Type B pancreatic cell (in vitro differentiated cells): ENCODE data around the gene TMEM203. TPM values are rescaled to one million over a fixed set of nuclear protein-coding genes. Genes with fewer than 3 reads are reported as not detected.

Experiments
- DNase-seq: peaks from one replicate; pipeline ENCODE4 v3.0.0; 2021; ENCODE audit warnings: mixed read lengths; ENCODE audit not compliant: unreplicated experiment; ENCODE audit errors: extremely low spot score
- H3K27ac Mint-ChIP-seq: 2 replicates; pipeline ENCODE4 v1.8.0; 2021; ENCODE audit warnings: mild to moderate bottlenecking, mixed read lengths
- H3K27me3 Mint-ChIP-seq: 2 replicates; pipeline ENCODE4 v1.8.0; 2021; ENCODE audit warnings: mixed read lengths
- H3K36me3 Mint-ChIP-seq: 2 replicates; pipeline ENCODE4 v1.8.0; 2021; ENCODE audit warnings: mixed read lengths
- H3K4me1 Mint-ChIP-seq: one replicate; pipeline ENCODE4 v1.8.0; 2021; ENCODE audit warnings: mixed read lengths; ENCODE audit not compliant: unreplicated experiment
- H3K4me3 Mint-ChIP-seq: 2 replicates; pipeline ENCODE4 v1.8.0; 2021; ENCODE audit warnings: mild to moderate bottlenecking, mixed read lengths
- H3K9me3 Mint-ChIP-seq: 2 replicates; pipeline ENCODE4 v1.8.0; 2021; ENCODE audit warnings: mixed read lengths
- CTCF ChIP-seq: fragments of 200-600 bp; sonication (generic); conservative IDR thresholded peaks from 2 replicates; pipeline ENCODE4 v1.5.0; 2021; ENCODE audit warnings: antibody characterized with exemption, mild to moderate bottlenecking
- total RNA-seq: library from RNA; stranded (reverse); gene quantifications from 2 replicates; pipeline ENCODE4 v1.2.1, GENCODE V29; 2021; ENCODE audit warnings: low replicate concordance

Gene TMEM203
- total RNA-seq, 1 donor from 2014 or later, result 46.3 TPM

- no peak for DNase-seq
- no peak for TF ChIP-seq CTCF
- Mint-ChIP-seq H3K4me3 (peak overlapping the region; percentile 78), H3K36me3 (no peaks in the 10 kb centered on the region), H3K4me1 (no peaks in the 10 kb centered on the region), H3K27ac (no peak overlapping the region), H3K9me3 (no peaks in the 10 kb centered on the region), H3K27me3 (peaks cover 49% of the 10 kb centered on the region)
Observed at GRCh38 chr9:137168904-137169856, 36.3 kb downstream of the TMEM203 start.

GRCh38 chr9:137168573-137168903 is 36.9 kb downstream of the TMEM203 start:
- no peak for TF ChIP-seq CTCF
- H3K36me3 Mint-ChIP-seq, result no peaks in the 10 kb centered on the region
- peak overlapping the region; percentile 57 for H3K4me3 Mint-ChIP-seq
- no peak overlapping the region for H3K27ac Mint-ChIP-seq
- H3K9me3 Mint-ChIP-seq, result no peaks in the 10 kb centered on the region
- no peak for DNase-seq
- H3K27me3 Mint-ChIP-seq, result peaks cover 51% of the 10 kb centered on the region
- H3K4me1 Mint-ChIP-seq, result no peaks in the 10 kb centered on the region

- Mint-ChIP-seq H3K4me3 (peak overlapping the region; percentile 51), H3K27ac (no peak overlapping the region), H3K9me3 (no peaks in the 10 kb centered on the region), H3K27me3 (peaks cover 51% of the 10 kb centered on the region), H3K36me3 (no peaks in the 10 kb centered on the region), H3K4me1 (no peaks in the 10 kb centered on the region)
- no peak for TF ChIP-seq CTCF
- DNase-seq, result no peak
Observed at GRCh38 chr9:137167747-137168572, 37.5 kb downstream of the TMEM203 start.

DNA sequence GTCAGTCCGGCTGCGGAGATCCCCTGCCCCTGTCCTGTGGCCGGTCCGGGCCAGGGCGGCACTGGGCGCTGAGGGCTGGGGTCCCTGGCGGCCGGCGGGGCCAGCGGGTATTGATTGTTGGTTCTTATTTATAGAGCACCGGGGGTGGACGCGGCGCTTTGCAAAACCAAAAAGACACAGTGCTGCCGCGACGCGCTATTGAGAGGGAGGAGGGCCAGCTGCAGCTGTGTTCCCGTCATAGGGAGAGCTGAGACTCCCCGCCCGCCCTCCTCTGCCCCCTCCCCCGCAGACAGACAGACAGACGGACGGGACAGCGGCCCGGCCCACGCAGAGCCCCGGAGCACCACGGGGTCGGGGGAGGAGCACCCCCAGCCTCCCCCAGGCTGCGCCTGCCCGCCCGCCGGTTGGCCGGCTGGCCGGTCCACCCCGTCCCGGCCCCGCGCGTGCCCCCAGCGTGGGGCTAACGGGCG is 38.1 kb downstream of the TMEM203 start:
- no peaks in the 10 kb centered on the region for H3K36me3 Mint-ChIP-seq
- no peak for DNase-seq
- H3K27ac Mint-ChIP-seq, result no peak overlapping the region
- no peak overlapping the region for H3K4me3 Mint-ChIP-seq
- TF ChIP-seq CTCF, result no peak
- H3K9me3 Mint-ChIP-seq, result no peaks in the 10 kb centered on the region
- peaks cover 55% of the 10 kb centered on the region for H3K27me3 Mint-ChIP-seq
- no peaks in the 10 kb centered on the region for H3K4me1 Mint-ChIP-seq

GRCh38 chr9:137166380-137167229 is 38.8 kb downstream of the TMEM203 start:
- Mint-ChIP-seq H3K9me3 (no peaks in the 10 kb centered on the region), H3K27me3 (peaks cover 58% of the 10 kb centered on the region), H3K4me3 (no peak overlapping the region), H3K4me1 (no peaks in the 10 kb centered on the region), H3K27ac (no peak overlapping the region), H3K36me3 (no peaks in the 10 kb centered on the region)
- DNase-seq, result no peak
- no peak for TF ChIP-seq CTCF
